Hepatocyte (in vitro differentiated cells): ENCODE data around the gene TRIOBP.

Source experiments
- CTCF ChIP-seq: fragments of 200-600 bp; sonication (generic); IDR thresholded peaks from 2 replicates; pipeline ENCODE4 v1.5.1; 2016; ENCODE audit warnings: antibody characterized with exemption, mild to moderate bottlenecking; ENCODE audit not compliant: poor library complexity
- EZH2 ChIP-seq: fragments of 200-600 bp; sonication (generic); IDR thresholded peaks from 2 replicates; pipeline ENCODE4 v1.6.1; 2016; ENCODE audit warnings: antibody characterized with exemption, mild to moderate bottlenecking, borderline replicate concordance
- EZH2phosphoT487 ChIP-seq: fragments of 200-600 bp; sonication (generic); IDR thresholded peaks from one replicate; pipeline ENCODE4 v1.6.1; 2018; ENCODE audit warnings: antibody characterized with exemption, mild to moderate bottlenecking, low read depth, moderate library complexity; ENCODE audit not compliant: unreplicated experiment, severe bottlenecking

- TF ChIP-seq CTCF (no peak), EZH2 (no peak), EZH2phosphoT487 (no peak)
These were observed 639 bp downstream of the TRIOBP start for GRCh38 chr22:37697538-37697835.
